Esophagus (tissue), 2 donors: ENCODE results near the gene ZMAT2. TPM values are rescaled to one million over a fixed set of nuclear protein-coding genes. Genes with fewer than 3 reads are reported as not detected.
"Not testable (repeated sequence)": the region's sequence is repeated elsewhere in the genome, so short reads cannot be mapped to it uniquely, and the experiment has no call there.

Experiments
- H3K27ac ChIP-seq, 2 donors: one replicate each; pipeline ENCODE4 v1.5.1; 2013; ENCODE audit warnings: low read depth in 2 of 2, mild to moderate bottlenecking in 2 of 2, inconsistent platforms in 1 of 2, low read length in 1 of 2, moderate library complexity in 1 of 2
- H3K27me3 ChIP-seq, 2 donors: one replicate each; pipeline ENCODE4 v1.6.1; 2013; ENCODE audit warnings: low read length in 2 of 2, control low read depth in 1 of 2, mild to moderate bottlenecking in 1 of 2; ENCODE audit not compliant: insufficient read depth in 2 of 2, control insufficient read depth in 1 of 2
- H3K36me3 ChIP-seq, 2 donors: one replicate each; pipeline ENCODE4 v1.6.1; 2013; ENCODE audit warnings: low read length in 1 of 2; ENCODE audit not compliant: control insufficient read depth in 2 of 2, insufficient read depth in 2 of 2
- H3K4me1 ChIP-seq, 2 donors: one replicate each; pipeline ENCODE4 v1.6.1; 2013; ENCODE audit warnings: low read length in 1 of 2; ENCODE audit not compliant: control insufficient read depth in 2 of 2, insufficient read depth in 2 of 2
- H3K4me3 ChIP-seq, 2 donors: one replicate each; pipeline ENCODE4 v1.5.1; 2013; ENCODE audit warnings: low read length in 2 of 2, mild to moderate bottlenecking in 2 of 2, low read depth in 1 of 2, moderate library complexity in 1 of 2
- H3K9me3 ChIP-seq, 2 donors: one replicate each; pipeline ENCODE4 v1.6.1; 2013; ENCODE audit warnings: mild to moderate bottlenecking in 2 of 2, low read depth in 1 of 2, low read length in 1 of 2, moderate library complexity in 1 of 2; ENCODE audit not compliant: control insufficient read depth in 2 of 2, insufficient read depth in 1 of 2
- WGBS, 2 donors: extraction: QIAGEN DNeasy Blood & Tissue Kit; methylation state at CpG; one replicate each; pipeline ENCODE4 v1.1.7; 2013; 5-methylcytosine and 5-hydroxymethylcytosine counted together
- polyA plus RNA-seq, 2 donors: library from polyadenylated mRNA; stranded (reverse); fragments of 200-250 nt; gene quantifications; one replicate each; pipeline ENCODE4 v1.2.3, GENCODE V29; 2013
- donor health status: healthy with polysubstance abuse.
- donor health status: Bipolar disorder and iron deficiency.

ZMAT2 gene
- polyA plus RNA-seq = 10 to 100 TPM; 35.8 to 61.6 TPM

- Histone ChIP-seq H3K36me3 (peaks cover 29 to 37% of the 10 kb centered on the region in 2 donors), H3K9me3 (no peaks in the 10 kb centered on the region), H3K27me3 (no peaks in the 10 kb centered on the region), H3K4me3 (peak within 1 kb of the TSS; percentile 75 to 99), H3K4me1 (no peaks in the 10 kb centered on the region), H3K27ac (peak within 1 kb of the TSS; percentile 47 to 83)
- 2% methylated on average over 44 of the region's 44 CpGs for WGBS, 2 donors
Measured at GRCh38 chr5:140700177-140701144, at the start of gene ZMAT2. TSS of gene ZMAT2 (plus strand) at chr5:140700447. CDS start at chr5:140700461, 14 bp downstream.

- no peak overlapping the region for H3K27ac ChIP-seq
- peaks cover 43 to 44% of the 10 kb centered on the region in 2 donors for H3K36me3 ChIP-seq
- WGBS, 2 donors = 98 to 99% methylated on average over 17 of the region's 17 CpGs
- H3K4me1 ChIP-seq = no peaks in the 10 kb centered on the region
- no peaks in the 10 kb centered on the region for H3K27me3 ChIP-seq
- no peaks in the 10 kb centered on the region for H3K9me3 ChIP-seq
- no peak overlapping the region for H3K4me3 ChIP-seq
Measured at GRCh38 chr5:140658870-140659269, 41.4 kb upstream of the ZMAT2 start.

GRCh38 chr5:140660371-140660770 is 39.9 kb upstream of the ZMAT2 start:
- H3K27ac ChIP-seq, H3K4me1 ChIP-seq, H3K4me3 ChIP-seq, H3K27me3 ChIP-seq, H3K9me3 ChIP-seq: not testable (repeated sequence)
- WGBS, 2 donors = 87 to 89% methylated on average over 6 of the region's 6 CpGs
- H3K36me3 ChIP-seq = peaks cover 37 to 42% of the 10 kb centered on the region in 2 donors

GRCh38 chr5:140664030-140664358 is 36.3 kb upstream of the ZMAT2 start:
- Histone ChIP-seq H3K27me3 (no peaks in the 10 kb centered on the region), H3K9me3 (no peaks in the 10 kb centered on the region), H3K36me3 (peaks cover 31 to 41% of the 10 kb centered on the region in 2 donors), H3K4me1 (peaks cover 0 to 7% of the 10 kb centered on the region in 2 donors), H3K4me3 (peak overlapping the region; percentile 95 to 98), H3K27ac (peak overlapping the region; percentile 99)
- WGBS, 2 donors = 8 to 11% methylated on average over 18 of the region's 18 CpGs

- peak within 1 kb of the TSS; percentile 95 to 98 for H3K4me3 ChIP-seq
- H3K9me3 ChIP-seq = no peaks in the 10 kb centered on the region
- WGBS, 2 donors = 0% methylated on average over 54 of the region's 54 CpGs
- peak within 1 kb of the TSS; percentile 99 for H3K27ac ChIP-seq
- peaks cover 0 to 7% of the 10 kb centered on the region in 2 donors for H3K4me1 ChIP-seq
- peaks cover 31 to 42% of the 10 kb centered on the region in 2 donors for H3K36me3 ChIP-seq
- H3K27me3 ChIP-seq = no peaks in the 10 kb centered on the region
Measured at GRCh38 chr5:140664359-140665119, 35.7 kb upstream of the ZMAT2 start, which contains the start of gene WDR55. TSS of gene WDR55 (plus strand) at chr5:140664904. CDS start at chr5:140664913, 9 bp downstream.

GRCh38 chr5:140671035-140671434 is 29.2 kb upstream of the ZMAT2 start:
- 92 to 95% methylated on average over 4 of the region's 4 CpGs for WGBS, 2 donors
- peaks cover 27 to 52% of the 10 kb centered on the region in 2 donors for H3K36me3 ChIP-seq
- H3K9me3 ChIP-seq, H3K27ac ChIP-seq, H3K4me3 ChIP-seq, H3K27me3 ChIP-seq, H3K4me1 ChIP-seq: not testable (repeated sequence)

GRCh38 chr5:140671472-140672125 is 28.6 kb upstream of the ZMAT2 start:
- no peaks in the 10 kb centered on the region for H3K9me3 ChIP-seq
- H3K4me1 ChIP-seq = peaks cover 0 to 3% of the 10 kb centered on the region in 2 donors
- no peak overlapping the region for H3K4me3 ChIP-seq
- peaks cover 29 to 55% of the 10 kb centered on the region in 2 donors for H3K36me3 ChIP-seq
- 95 to 97% methylated on average over 4 to 6 of the region's 7 CpGs for WGBS, 2 donors
- no peaks in the 10 kb centered on the region for H3K27me3 ChIP-seq
- H3K27ac ChIP-seq = no peak overlapping the region

GRCh38 chr5:140672455-140673186 is 27.6 kb upstream of the ZMAT2 start:
- H3K4me1 ChIP-seq = peaks cover 0 to 3% of the 10 kb centered on the region in 2 donors
- H3K27ac ChIP-seq = no peak overlapping the region
- peaks cover 37 to 65% of the 10 kb centered on the region in 2 donors for H3K36me3 ChIP-seq
- WGBS, 2 donors = 55 to 60% methylated on average over 69 to 70 of the region's 70 CpGs
- H3K27me3 ChIP-seq = no peaks in the 10 kb centered on the region
- H3K9me3 ChIP-seq = no peaks in the 10 kb centered on the region
- H3K4me3 ChIP-seq = no peak overlapping the region
